HFF-Myc (cell line): ENCODE data around the gene TMCC3.
"Not testable (repeated sequence)": the region's sequence is repeated elsewhere in the genome, so short reads cannot be mapped to it uniquely, and the experiment has no call there.

ENCODE experiments used
- DNase-seq: peaks from one replicate; pipeline ENCODE4 v3.0.0-alpha.2; 2011; ENCODE audit warnings: low read depth; ENCODE audit errors: extremely low read depth
- H3K4me3 ChIP-seq: replicated peaks from 2 replicates; pipeline ENCODE4 v1.5.1; 2011; ENCODE audit warnings: low read depth, mild to moderate bottlenecking, control low read depth, low read length
- CTCF ChIP-seq: IDR thresholded peaks from 2 replicates; pipeline ENCODE4 v1.5.1; 2012; ENCODE audit warnings: mild to moderate bottlenecking, low read depth, low read length, control low read depth; ENCODE audit errors: missing control alignments

The TMCC3 gene

GRCh38 chr12:94604366-94604698, 46.0 kb downstream of the TMCC3 start:
- DNase-seq, result no peak
- no peak overlapping the region for H3K4me3 ChIP-seq
- TF ChIP-seq CTCF, result no peak

GRCh38 chr12:94603434-94604365, 46.7 kb downstream of the TMCC3 start:
- TF ChIP-seq CTCF, result peak; percentile 65
- no peak for DNase-seq
- no peak overlapping the region for H3K4me3 ChIP-seq

- DNase-seq, result no peak
- TF ChIP-seq CTCF, result no peak
- H3K4me3 ChIP-seq, result no peak overlapping the region
Measured at GRCh38 chr12:94602024-94602423, 48.3 kb downstream of the TMCC3 start.

- H3K4me3 ChIP-seq, DNase-seq: not testable (repeated sequence)
Measured at GRCh38 chr12:94601307-94601706, 49.0 kb downstream of the TMCC3 start.

GRCh38 chr12:94599189-94599588, 51.2 kb downstream of the TMCC3 start:
- H3K4me3 ChIP-seq, result no peak overlapping the region
- no peak for TF ChIP-seq CTCF
- no peak for DNase-seq

GRCh38 chr12:94597268-94597667, 53.1 kb downstream of the TMCC3 start:
- H3K4me3 ChIP-seq, result no peak overlapping the region
- TF ChIP-seq CTCF, result no peak
- DNase-seq, result no peak

- no peak for TF ChIP-seq CTCF
- no peak for DNase-seq
- no peak overlapping the region for H3K4me3 ChIP-seq
Measured at GRCh38 chr12:94596596-94596995, 53.8 kb downstream of the TMCC3 start.
